Lung (tissue), 12 donors: ENCODE data around the gene LMF1. TPM values are rescaled to one million over a fixed set of nuclear protein-coding genes. Genes with fewer than 3 reads are reported as not detected.
A peak's percentile ranks its signal among the peaks of the same experiment; 100 is the strongest.

ENCODE experiments used
- ATAC-seq: fragments of 200-7000 bp; cut with Tn5 transposase; one replicate; pipeline ENCODE4 v1.9.1; 2020; ENCODE audit warnings: moderate number of reproducible peaks; ENCODE audit not compliant: insufficient read depth, low FRiP score
- DNase-seq, 3 donors: peaks; one replicate each; pipeline ENCODE4 v3.0.0-alpha.2; 2013 to 2017
- H3K27ac ChIP-seq, 2 donors: one replicate each; pipeline ENCODE4 v1.5.1; 2013; ENCODE audit warnings: mild to moderate bottlenecking in 2 of 2, moderate library complexity in 2 of 2, control low read depth in 1 of 2, inconsistent platforms in 1 of 2, low read depth in 1 of 2, low read length in 1 of 2
- H3K27me3 ChIP-seq, 3 donors: one replicate each; pipeline ENCODE4 v1.5.1; 2013; ENCODE audit warnings: low read length in 2 of 3; ENCODE audit not compliant: control insufficient read depth in 3 of 3, insufficient read depth in 3 of 3
- H3K36me3 ChIP-seq, 4 donors: one replicate each; pipeline ENCODE4 v1.5.1; 2013; ENCODE audit warnings: low read length in 4 of 4, mild to moderate bottlenecking in 1 of 4, moderate library complexity in 1 of 4; ENCODE audit not compliant: control insufficient read depth in 4 of 4, insufficient read depth in 4 of 4
- H3K4me1 ChIP-seq, 5 donors: one replicate each; pipeline ENCODE4 v1.5.1; 2013; ENCODE audit warnings: low read length in 5 of 5, mild to moderate bottlenecking in 2 of 5, moderate library complexity in 1 of 5; ENCODE audit not compliant: control insufficient read depth in 5 of 5, insufficient read depth in 5 of 5
- H3K4me3 ChIP-seq: one replicate; pipeline ENCODE4 v1.5.1; 2013; ENCODE audit warnings: mild to moderate bottlenecking, control low read depth, moderate library complexity
- H3K9ac ChIP-seq, 2 donors: one replicate each; pipeline ENCODE4 v1.5.1; 2013; ENCODE audit warnings: low read length in 2 of 2, control low read depth in 1 of 2; ENCODE audit not compliant: insufficient read depth in 1 of 2
- H3K9me3 ChIP-seq, 4 donors: one replicate each; pipeline ENCODE4 v1.5.1; 2013; ENCODE audit warnings: low read length in 3 of 4, mild to moderate bottlenecking in 1 of 4, moderate library complexity in 1 of 4; ENCODE audit not compliant: control insufficient read depth in 4 of 4, insufficient read depth in 3 of 4
- CTCF ChIP-seq: IDR thresholded peaks from 2 replicates; pipeline ENCODE4 v1.5.1; 2012; ENCODE audit warnings: mild to moderate bottlenecking; ENCODE audit errors: control extremely low read depth, extremely low read depth
- WGBS, 2 donors: extraction: QIAGEN DNeasy Blood & Tissue Kit; methylation state at CpG; one replicate each; pipeline ENCODE4 v1.1.7; 2013; 5-methylcytosine and 5-hydroxymethylcytosine counted together
- polyA plus RNA-seq, 2 donors: library from polyadenylated mRNA; stranded (reverse); fragments of 200-250 nt; gene quantifications; one replicate each; pipeline ENCODE4 v1.2.1, GENCODE V29; 2013
- total RNA-seq, 2 donors: library from RNA; depleted of rRNA in 1 of 2; stranded (reverse); fragments of >200 nt in 1 of 2; gene quantifications; one replicate each; pipeline ENCODE4 v1.2.1, GENCODE V29; 2014 to 2021
- donor health status: control.
- donor health status: control.
- donor health status: Bipolar disorder and iron deficiency.
- donor health status: healthy.
- donor health status: DM: yes; HTN: yes; CAD: no.

The LMF1 gene
- total and polyA plus RNA-seq, 4 donors = 9.1 to 23.7 (median 20.6) TPM

GRCh38 chr16:964356-965035 is 6.3 kb downstream of the LMF1 start:
- H3K27me3 ChIP-seq = no peaks in the 10 kb centered on the region

GRCh38 chr16:963913-964312 is 6.9 kb downstream of the LMF1 start:
- Histone ChIP-seq H3K36me3 (peaks cover 0 to 21% (median 6%) of the 10 kb centered on the region in 4 donors), H3K9me3 (peaks cover 0 to 2% (median 2%) of the 10 kb centered on the region in 4 donors), H3K9ac (no peak overlapping the region), H3K27me3 (no peaks in the 10 kb centered on the region), H3K4me1 (peaks cover 0 to 15% (median 9%) of the 10 kb centered on the region in 5 donors), H3K27ac (peak overlapping the region in 1 of 2 donors; percentile 81), H3K4me3 (no peak overlapping the region)
- DNase-seq (no peak), ATAC-seq (no peak)
- WGBS, 2 donors = 58 to 71% methylated on average over 17 of the region's 17 CpGs
- TF ChIP-seq CTCF = no peak

More at GRCh38 chr16:964356-965035, 6.3 kb downstream of the LMF1 start:
- WGBS, 2 donors = 68 to 81% methylated on average over 27 of the region's 27 CpGs
- Histone ChIP-seq H3K9ac (peak overlapping the region in 1 of 2 donors; percentile 19), H3K27ac (peak overlapping the region in 1 of 2 donors; percentile 88), H3K4me3 (no peak overlapping the region), H3K4me1 (peaks cover 3 to 18% (median 12%) of the 10 kb centered on the region in 5 donors), H3K36me3 (peaks cover 0 to 21% (median 7%) of the 10 kb centered on the region in 4 donors), H3K9me3 (peaks cover 0 to 2% (median 2%) of the 10 kb centered on the region in 4 donors)
- DNase-seq (peak; percentile 63 to 80 (median 71)), ATAC-seq (peak; percentile 61)
- no peak for TF ChIP-seq CTCF

GRCh38 chr16:962901-963814 is 7.6 kb downstream of the LMF1 start:
- TF ChIP-seq CTCF = no peak
- H3K9ac ChIP-seq = no peak overlapping the region
- H3K4me3 ChIP-seq = no peak overlapping the region
- H3K27ac ChIP-seq = peak overlapping the region in 1 of 2 donors; percentile 7
- peaks cover 0 to 21% (median 6%) of the 10 kb centered on the region in 4 donors for H3K36me3 ChIP-seq
- 85 to 88% methylated on average over 23 of the region's 23 CpGs for WGBS, 2 donors
- peaks cover 0 to 15% (median 9%) of the 10 kb centered on the region in 5 donors for H3K4me1 ChIP-seq
- ATAC-seq (no peak), DNase-seq (no peak)
- no peaks in the 10 kb centered on the region for H3K27me3 ChIP-seq
- H3K9me3 ChIP-seq = peaks cover 0 to 2% (median 2%) of the 10 kb centered on the region in 4 donors
